Esophagus squamous epithelium (tissue), 4 donors: ENCODE data around the gene ELOVL6.

Experiments
- POLR2A ChIP-seq, 4 donors: fragments of 450-650 bp; IDR thresholded peaks; one replicate each; pipeline ENCODE4 v1.6.1; 2017; ENCODE audit warnings: antibody characterized with exemption in 4 of 4, mild to moderate bottlenecking in 4 of 4, moderate library complexity in 3 of 4
- TF ChIP-seq, protein P1 (sequence below), 6 experiments: fragments of 450-650 bp in 4 of 6; fragments of 200-600 bp in 2 of 6; sonication (generic) in 2 of 6; IDR thresholded peaks; one replicate each; pipeline ENCODE4 v1.5.1; 2016 to 2019; ENCODE audit warnings: antibody characterized with exemption in 6 of 6, mild to moderate bottlenecking in 4 of 6, moderate library complexity in 4 of 6

DNA sequence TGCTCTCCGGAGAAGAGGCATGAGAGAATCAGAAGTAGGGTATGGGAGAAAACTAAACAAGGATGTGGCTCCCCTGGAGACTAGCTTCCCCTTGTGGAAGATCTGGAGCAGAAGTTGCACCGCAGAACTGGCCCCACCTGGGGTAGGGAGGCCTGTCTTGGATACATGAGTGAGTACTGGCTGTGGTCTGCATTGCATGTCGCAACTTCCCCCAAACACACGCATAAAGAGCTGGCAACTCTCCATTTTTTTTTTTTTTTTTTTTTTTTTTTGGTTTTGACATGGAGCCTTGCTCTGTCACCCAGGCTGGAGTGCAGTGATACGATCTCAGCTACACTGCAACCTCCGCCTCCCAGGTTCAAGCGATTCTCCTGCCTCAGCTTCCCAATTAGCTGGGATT, 165.8 kb downstream of the ELOVL6 start:
- no peak for TF ChIP-seq POLR2A (IDR thresholded peaks at IDR 0.05)
- TF ChIP-seq, protein P1, sequence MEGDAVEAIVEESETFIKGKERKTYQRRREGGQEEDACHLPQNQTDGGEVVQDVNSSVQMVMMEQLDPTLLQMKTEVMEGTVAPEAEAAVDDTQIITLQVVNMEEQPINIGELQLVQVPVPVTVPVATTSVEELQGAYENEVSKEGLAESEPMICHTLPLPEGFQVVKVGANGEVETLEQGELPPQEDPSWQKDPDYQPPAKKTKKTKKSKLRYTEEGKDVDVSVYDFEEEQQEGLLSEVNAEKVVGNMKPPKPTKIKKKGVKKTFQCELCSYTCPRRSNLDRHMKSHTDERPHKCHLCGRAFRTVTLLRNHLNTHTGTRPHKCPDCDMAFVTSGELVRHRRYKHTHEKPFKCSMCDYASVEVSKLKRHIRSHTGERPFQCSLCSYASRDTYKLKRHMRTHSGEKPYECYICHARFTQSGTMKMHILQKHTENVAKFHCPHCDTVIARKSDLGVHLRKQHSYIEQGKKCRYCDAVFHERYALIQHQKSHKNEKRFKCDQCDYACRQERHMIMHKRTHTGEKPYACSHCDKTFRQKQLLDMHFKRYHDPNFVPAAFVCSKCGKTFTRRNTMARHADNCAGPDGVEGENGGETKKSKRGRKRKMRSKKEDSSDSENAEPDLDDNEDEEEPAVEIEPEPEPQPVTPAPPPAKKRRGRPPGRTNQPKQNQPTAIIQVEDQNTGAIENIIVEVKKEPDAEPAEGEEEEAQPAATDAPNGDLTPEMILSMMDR (IDR thresholded peaks at IDR 0.05) = no peak
